ENCODE data around the gene UBE2B. TPM values are rescaled to one million over a fixed set of nuclear protein-coding genes. Genes with fewer than 3 reads are reported as not detected.

The UBE2B gene
- total RNA-seq, 4 donors from 2014 or later: 20.9 to 50.0 (median 41.7) TPM

GRCh38 chr5:134392301-134392700 is 20.9 kb downstream of the UBE2B start:
- DNase-seq: no peak
- H3K36me3 ChIP-seq: peaks cover 13 to 100% (median 38%) of the 10 kb centered on the region in 3 donors
- no peak overlapping the region for H3K4me3 ChIP-seq
- intact Hi-C loops (cut with DNase I): loop anchor here (10.0 kb wide), 1 partner anchor 78 kb away; no protein-coding TSS in a partner anchor
- TF ChIP-seq CTCF (IDR thresholded peaks at IDR 0.05): no peak
- TF ChIP-seq POLR2A (IDR thresholded peaks at IDR 0.05): no peak
- no peaks in the 10 kb centered on the region for H3K27me3 ChIP-seq
- no peaks in the 10 kb centered on the region for H3K4me1 ChIP-seq
- WGBS, 2 donors: 76 to 81% methylated on average over 2 of the region's 2 CpGs
- H3K9me3 ChIP-seq: no peaks in the 10 kb centered on the region
- H3K27ac ChIP-seq: no peak overlapping the region

- Histone ChIP-seq H3K27ac (no peak overlapping the region), H3K36me3 (peaks cover 9 to 100% (median 32%) of the 10 kb centered on the region in 3 donors), H3K4me3 (no peak overlapping the region), H3K27me3 (no peaks in the 10 kb centered on the region), H3K9me3 (no peaks in the 10 kb centered on the region), H3K4me1 (no peaks in the 10 kb centered on the region)
- DNase-seq: no peak
- WGBS, 2 donors: 92% methylated on average over 7 of the region's 7 CpGs
- intact Hi-C loops (cut with DNase I): loop anchor here (10.0 kb wide), 1 partner anchor 80 kb away; no protein-coding TSS in a partner anchor
- TF ChIP-seq POLR2A (IDR thresholded peaks at IDR 0.05): no peak
- TF ChIP-seq CTCF (IDR thresholded peaks at IDR 0.05): no peak
Measured at GRCh38 chr5:134394932-134395331, 23.6 kb downstream of the UBE2B start.

- no peaks in the 10 kb centered on the region for H3K9me3 ChIP-seq
- DNase-seq: no peak
- H3K4me3 ChIP-seq: no peak overlapping the region
- TF ChIP-seq CTCF (IDR thresholded peaks at IDR 0.05): no peak
- no peak for TF ChIP-seq POLR2A (IDR thresholded peaks at IDR 0.05)
- peaks cover 6 to 91% (median 21%) of the 10 kb centered on the region in 3 donors for H3K36me3 ChIP-seq
- H3K4me1 ChIP-seq: no peaks in the 10 kb centered on the region
- no peak overlapping the region for H3K27ac ChIP-seq
- intact Hi-C loops (cut with DNase I): loop anchor here (10.0 kb wide), 1 partner anchor 81 kb away; no protein-coding TSS in a partner anchor
- WGBS, 2 donors: 73 to 84% methylated on average over 4 of the region's 4 CpGs
- H3K27me3 ChIP-seq: no peaks in the 10 kb centered on the region
Measured at GRCh38 chr5:134396274-134396673, 24.9 kb downstream of the UBE2B start.

DNA sequence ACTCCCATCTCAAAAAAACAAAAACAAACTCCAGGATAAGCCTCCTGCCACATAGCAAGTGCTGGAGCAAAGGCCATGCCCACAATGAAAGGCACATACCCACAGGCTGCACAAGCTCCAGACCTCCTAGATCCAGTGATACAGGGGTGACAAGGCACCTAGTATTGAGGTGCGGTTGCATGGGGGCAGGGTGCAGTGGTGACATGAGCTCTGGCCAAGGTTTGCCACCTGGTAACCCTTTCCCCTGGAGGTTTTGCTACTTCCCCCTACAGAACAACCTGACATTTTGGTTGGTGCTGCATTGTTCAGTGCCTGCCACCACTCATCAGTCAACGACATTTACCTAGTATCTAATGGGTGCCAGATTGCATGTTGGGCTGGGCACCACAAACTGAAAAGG is 25.8 kb downstream of the UBE2B start:
- H3K36me3 ChIP-seq: peaks cover 6 to 91% (median 13%) of the 10 kb centered on the region in 3 donors

More for the DNA sequence above, 25.8 kb downstream of the UBE2B start:
- Histone ChIP-seq H3K27ac (no peak overlapping the region), H3K27me3 (no peaks in the 10 kb centered on the region), H3K4me1 (no peaks in the 10 kb centered on the region), H3K9me3 (no peaks in the 10 kb centered on the region), H3K4me3 (no peak overlapping the region)
- intact Hi-C loops (cut with DNase I): loop anchor here (10.0 kb wide), 1 partner anchor 82 kb away; no protein-coding TSS in a partner anchor
- WGBS, 2 donors: 94 to 100% methylated on average over 2 of the region's 2 CpGs
- DNase-seq: no peak
- TF ChIP-seq POLR2A (IDR thresholded peaks at IDR 0.05): no peak
- TF ChIP-seq CTCF (IDR thresholded peaks at IDR 0.05): no peak
